ENCODE results near the gene DRC3.

GRCh38 chr17:17972126-17972951 lies at the start of gene DRC3, which contains the start of gene TOM1L2:
- TF ChIP-seq, protein P1, sequence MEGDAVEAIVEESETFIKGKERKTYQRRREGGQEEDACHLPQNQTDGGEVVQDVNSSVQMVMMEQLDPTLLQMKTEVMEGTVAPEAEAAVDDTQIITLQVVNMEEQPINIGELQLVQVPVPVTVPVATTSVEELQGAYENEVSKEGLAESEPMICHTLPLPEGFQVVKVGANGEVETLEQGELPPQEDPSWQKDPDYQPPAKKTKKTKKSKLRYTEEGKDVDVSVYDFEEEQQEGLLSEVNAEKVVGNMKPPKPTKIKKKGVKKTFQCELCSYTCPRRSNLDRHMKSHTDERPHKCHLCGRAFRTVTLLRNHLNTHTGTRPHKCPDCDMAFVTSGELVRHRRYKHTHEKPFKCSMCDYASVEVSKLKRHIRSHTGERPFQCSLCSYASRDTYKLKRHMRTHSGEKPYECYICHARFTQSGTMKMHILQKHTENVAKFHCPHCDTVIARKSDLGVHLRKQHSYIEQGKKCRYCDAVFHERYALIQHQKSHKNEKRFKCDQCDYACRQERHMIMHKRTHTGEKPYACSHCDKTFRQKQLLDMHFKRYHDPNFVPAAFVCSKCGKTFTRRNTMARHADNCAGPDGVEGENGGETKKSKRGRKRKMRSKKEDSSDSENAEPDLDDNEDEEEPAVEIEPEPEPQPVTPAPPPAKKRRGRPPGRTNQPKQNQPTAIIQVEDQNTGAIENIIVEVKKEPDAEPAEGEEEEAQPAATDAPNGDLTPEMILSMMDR (IDR thresholded peaks at IDR 0.05): peak in 3 of 4 donors; percentile 17 to 33 (median 24)
- TF ChIP-seq POLR2A (IDR thresholded peaks at IDR 0.05): peak; percentile 73
